Neural cell (in vitro differentiated cells): ENCODE measurements around the gene SELENOV. TPM values are rescaled to one million over a fixed set of nuclear protein-coding genes. Genes with fewer than 3 reads are reported as not detected.

Experiments
- H2AFZ ChIP-seq: fragments of 200-600, 300-800 bp; sonication (generic), shearing (Covaris generic); 2 replicates; pipeline ENCODE4 v1.6.0; 2014; ENCODE audit warnings: low read depth, mild to moderate bottlenecking, antibody characterized with exemption, low read length, moderate library complexity
- H3F3A ChIP-seq: fragments of 200-600 bp; shearing (Covaris generic); 2 replicates; pipeline ENCODE4 v1.6.1; 2016; ENCODE audit warnings: mild to moderate bottlenecking, moderate library complexity, mixed read lengths, antibody characterized with exemption, low read length; ENCODE audit not compliant: insufficient read depth, poor library complexity, severe bottlenecking
- H3K27ac ChIP-seq: fragments of 200-600, 300-800 bp; sonication (generic), shearing (Covaris generic); 2 replicates; pipeline ENCODE4 v1.5.1; 2014; ENCODE audit warnings: mild to moderate bottlenecking, low read length, moderate library complexity
- H3K27me3 ChIP-seq: fragments of 300-800, 200-600 bp; sonication (generic), shearing (Covaris generic); 2 replicates; pipeline ENCODE4 v1.6.0; 2014; ENCODE audit warnings: mild to moderate bottlenecking, low read depth, low read length, moderate library complexity; ENCODE audit not compliant: insufficient read depth
- H3K36me3 ChIP-seq: fragments of 300-800, 200-600 bp; sonication (generic), shearing (Covaris generic); 2 replicates; pipeline ENCODE4 v1.5.1; 2014; ENCODE audit warnings: mild to moderate bottlenecking, antibody characterized with exemption, low read length, moderate library complexity; ENCODE audit not compliant: insufficient read depth
- H3K4me2 ChIP-seq: fragments of 300-800, 200-600 bp; sonication (generic), shearing (Covaris generic); 2 replicates; pipeline ENCODE4 v1.6.0; 2014; ENCODE audit warnings: mild to moderate bottlenecking, low read length
- H3K4me3 ChIP-seq: fragments of 300-800, 200-600 bp; sonication (generic), shearing (Covaris generic); 2 replicates; pipeline ENCODE4 v1.5.1; 2014; ENCODE audit warnings: mild to moderate bottlenecking, low read length, moderate library complexity
- H3K79me2 ChIP-seq: fragments of 200-600 bp; shearing (Covaris generic); replicated peaks from 2 replicates; pipeline ENCODE4 v1.6.0; 2014; ENCODE audit warnings: mild to moderate bottlenecking, low read length, moderate library complexity; ENCODE audit not compliant: insufficient read depth
- H3K9ac ChIP-seq: fragments of 300-800, 200-600 bp; sonication (generic), shearing (Covaris generic); 2 replicates; pipeline ENCODE4 v1.6.1; 2016; ENCODE audit warnings: mild to moderate bottlenecking, low read length, mixed read lengths
- H3K9me2 ChIP-seq: fragments of 200-600 bp; shearing (Covaris generic); 2 replicates; pipeline ENCODE4 v1.6.1; 2016; ENCODE audit warnings: mild to moderate bottlenecking, low read length, mixed read lengths; ENCODE audit not compliant: insufficient read depth
- H3K9me3 ChIP-seq: fragments of 200-600, 300-800 bp; sonication (generic), shearing (Covaris generic); 2 replicates; pipeline ENCODE4 v1.6.1; 2016; ENCODE audit warnings: mild to moderate bottlenecking, mixed run types, low read length, moderate library complexity, mixed read lengths
- H4K20me1 ChIP-seq: fragments of 200-600 bp; shearing (Covaris generic); 2 replicates; pipeline ENCODE4 v1.6.1; 2016; ENCODE audit warnings: mild to moderate bottlenecking, mixed run types; ENCODE audit not compliant: insufficient read depth
- CTCF ChIP-seq: fragments of 450-650 bp; IDR thresholded peaks from 2 replicates; pipeline ENCODE4 v1.5.1; 2014; ENCODE audit warnings: antibody characterized with exemption, mild to moderate bottlenecking, moderate library complexity; ENCODE audit not compliant: poor library complexity, severe bottlenecking
- EP300 ChIP-seq: fragments of 450-650 bp; conservative IDR thresholded peaks from 2 replicates; pipeline ENCODE4 v1.6.1; 2014; ENCODE audit warnings: antibody characterized with exemption, mild to moderate bottlenecking, moderate library complexity; ENCODE audit not compliant: poor library complexity, severe bottlenecking
- EZH2 ChIP-seq: fragments of 200-600, 300-800 bp; shearing (Covaris generic), sonication (generic); IDR thresholded peaks from 2 replicates; pipeline ENCODE4 v1.6.1; 2014; ENCODE audit warnings: antibody characterized with exemption, low read length, borderline replicate concordance, mild to moderate bottlenecking; ENCODE audit not compliant: insufficient read depth, poor library complexity, severe bottlenecking
- POLR2AphosphoS5 ChIP-seq: IDR thresholded peaks from 2 replicates; pipeline ENCODE4 v1.6.1; 2012
- RAD21 ChIP-seq: fragments of 450-650 bp; conservative IDR thresholded peaks from 2 replicates; pipeline ENCODE4 v1.6.1; 2014; ENCODE audit warnings: antibody characterized with exemption, mild to moderate bottlenecking, moderate library complexity
- REST ChIP-seq: IDR thresholded peaks from 2 replicates; pipeline ENCODE4 v1.6.1; 2012; ENCODE audit warnings: borderline replicate concordance
- SMC3 ChIP-seq: fragments of 450-650 bp; conservative IDR thresholded peaks from 2 replicates; pipeline ENCODE4 v1.6.1; 2014; ENCODE audit warnings: antibody characterized with exemption, mild to moderate bottlenecking, moderate library complexity; ENCODE audit not compliant: poor library complexity
- polyA plus RNA-seq: library from polyadenylated mRNA; depleted of rRNA; stranded (reverse); fragments of >200 nt; gene quantifications from 2 replicates; pipeline ENCODE4 v1.2.3, GENCODE V29; 2014

The SELENOV gene
- polyA plus RNA-seq, 1 donor from 2014 or later = 1.3 TPM

DNA sequence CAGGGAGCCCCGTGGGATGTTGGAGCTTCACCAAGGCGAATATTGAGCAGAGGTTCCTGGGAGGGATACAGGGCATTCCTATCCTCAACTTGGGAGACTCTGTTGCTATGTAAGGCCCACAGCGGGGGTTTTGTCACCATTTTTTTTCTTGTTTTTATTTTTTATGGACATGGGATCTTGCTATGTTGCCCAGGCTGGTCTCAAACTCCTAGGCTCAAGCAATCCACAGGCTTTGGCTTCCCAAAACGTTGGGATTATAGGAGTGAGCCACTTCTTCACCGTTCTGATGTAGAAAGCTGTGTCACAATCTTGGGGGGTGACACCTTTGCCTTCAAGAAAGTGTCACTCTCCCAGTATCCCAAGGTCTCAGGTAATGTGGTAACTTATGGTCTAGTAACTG lies 13.6 kb upstream of the SELENOV start:
- no peaks in the 10 kb centered on the region for H4K20me1 ChIP-seq
- H3K9me2 ChIP-seq = no peaks in the 10 kb centered on the region
- H3K4me2 ChIP-seq = no peak overlapping the region
- no peak overlapping the region for H2AFZ ChIP-seq
- peaks cover 10% of the 10 kb centered on the region for H3K27me3 ChIP-seq
- no peaks in the 10 kb centered on the region for H3K9me3 ChIP-seq
- H3F3A ChIP-seq = no peaks in the 10 kb centered on the region
- H3K27ac ChIP-seq = no peak overlapping the region
- no peak overlapping the region for H3K4me3 ChIP-seq
- H3K9ac ChIP-seq = no peak overlapping the region
- peaks cover 5% of the 10 kb centered on the region for H3K79me2 ChIP-seq
- H3K36me3 ChIP-seq = no peaks in the 10 kb centered on the region
- TF ChIP-seq EZH2 (no peak), EP300 (no peak), POLR2AphosphoS5 (no peak), CTCF (no peak), RAD21 (no peak), REST (no peak)

- Histone ChIP-seq H3K4me3 (no peak overlapping the region), H3K9me2 (no peaks in the 10 kb centered on the region), H3K79me2 (peaks cover 5% of the 10 kb centered on the region), H3K27ac (no peak overlapping the region), H3K27me3 (peaks cover 10% of the 10 kb centered on the region), H4K20me1 (no peaks in the 10 kb centered on the region), H3K36me3 (no peaks in the 10 kb centered on the region), H2AFZ (no peak overlapping the region), H3K4me2 (no peak overlapping the region), H3F3A (no peaks in the 10 kb centered on the region), H3K9me3 (no peaks in the 10 kb centered on the region), H3K9ac (no peak overlapping the region)
- TF ChIP-seq SMC3 = no peak
- no peak for TF ChIP-seq POLR2AphosphoS5
- TF ChIP-seq CTCF = peak; percentile 63
- TF ChIP-seq RAD21 = no peak
These were observed 12.1 kb upstream of the SELENOV start for GRCh38 chr19:39502640-39503417.
